ENCODE measurements around the gene CAMK1. TPM values are rescaled to one million over a fixed set of nuclear protein-coding genes. Genes with fewer than 3 reads are reported as not detected.

CAMK1 gene
- total and polyA plus RNA-seq, 2 experiments from 2014 or later, result 20.4 to 23.7 TPM

- no peak for DNase-seq (ENCODE audit: low read depth in 1 of 2, low spot score in 1 of 2)
- Histone ChIP-seq H3K36me3 (peaks cover 70% of the 10 kb centered on the region), H3K27me3 (no peaks in the 10 kb centered on the region), H3K9me3 (ENCODE audit: low read depth) (no peaks in the 10 kb centered on the region), H3K4me1 (ENCODE audit: low read depth) (no peaks in the 10 kb centered on the region), H3K27ac (no peak overlapping the region), H3K4me3 (no peak overlapping the region)
- TF ChIP-seq, protein P1, sequence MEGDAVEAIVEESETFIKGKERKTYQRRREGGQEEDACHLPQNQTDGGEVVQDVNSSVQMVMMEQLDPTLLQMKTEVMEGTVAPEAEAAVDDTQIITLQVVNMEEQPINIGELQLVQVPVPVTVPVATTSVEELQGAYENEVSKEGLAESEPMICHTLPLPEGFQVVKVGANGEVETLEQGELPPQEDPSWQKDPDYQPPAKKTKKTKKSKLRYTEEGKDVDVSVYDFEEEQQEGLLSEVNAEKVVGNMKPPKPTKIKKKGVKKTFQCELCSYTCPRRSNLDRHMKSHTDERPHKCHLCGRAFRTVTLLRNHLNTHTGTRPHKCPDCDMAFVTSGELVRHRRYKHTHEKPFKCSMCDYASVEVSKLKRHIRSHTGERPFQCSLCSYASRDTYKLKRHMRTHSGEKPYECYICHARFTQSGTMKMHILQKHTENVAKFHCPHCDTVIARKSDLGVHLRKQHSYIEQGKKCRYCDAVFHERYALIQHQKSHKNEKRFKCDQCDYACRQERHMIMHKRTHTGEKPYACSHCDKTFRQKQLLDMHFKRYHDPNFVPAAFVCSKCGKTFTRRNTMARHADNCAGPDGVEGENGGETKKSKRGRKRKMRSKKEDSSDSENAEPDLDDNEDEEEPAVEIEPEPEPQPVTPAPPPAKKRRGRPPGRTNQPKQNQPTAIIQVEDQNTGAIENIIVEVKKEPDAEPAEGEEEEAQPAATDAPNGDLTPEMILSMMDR (IDR thresholded peaks at IDR 0.05; ENCODE audit: low read depth, low read length), result peak; percentile 30
These were observed 30.8 kb upstream of the CAMK1 start for GRCh38 chr3:9800529-9800928.

DNA sequence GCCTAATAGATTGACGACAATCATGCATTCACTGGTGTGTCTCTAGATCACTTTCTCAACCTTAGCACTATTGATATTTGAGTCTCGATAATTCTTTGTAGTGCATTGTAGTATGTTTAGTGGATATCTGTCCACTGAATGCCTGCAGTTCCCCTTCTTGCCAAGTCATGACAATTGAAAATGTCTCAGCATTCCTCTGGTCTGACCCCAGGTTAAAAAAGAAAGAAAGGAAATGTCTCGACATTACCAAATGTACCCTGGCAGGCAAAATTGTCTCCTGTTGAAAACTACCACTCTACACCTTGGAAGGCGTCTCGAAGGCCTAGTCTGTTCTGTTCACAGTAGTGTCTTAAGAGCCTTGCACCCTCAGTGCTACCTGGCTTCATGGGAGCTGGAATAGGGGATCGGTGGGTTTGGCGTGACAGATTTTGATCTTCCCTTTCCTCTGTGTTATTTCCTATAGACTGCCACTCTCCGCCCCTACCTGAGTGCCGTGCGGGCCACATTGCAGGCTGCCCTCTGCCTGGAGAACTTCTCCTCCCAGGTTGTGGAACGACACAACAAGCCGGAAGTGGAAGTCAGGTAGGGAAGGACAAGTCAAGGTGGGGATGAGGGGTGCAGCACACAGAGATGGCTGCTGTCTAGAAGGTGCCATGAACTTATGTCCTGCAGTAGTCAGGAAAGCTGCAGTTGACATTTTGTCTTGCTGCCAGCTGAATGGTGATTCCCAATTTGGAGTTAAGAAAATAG, 27.6 kb upstream of the CAMK1 start:
- no peak for DNase-seq (ENCODE audit: low read depth in 1 of 2, low spot score in 1 of 2)
- H3K4me1 ChIP-seq (ENCODE audit: low read depth), result peaks cover 8% of the 10 kb centered on the region
- no peak overlapping the region for H3K27ac ChIP-seq
- H3K9me3 ChIP-seq (ENCODE audit: low read depth), result no peaks in the 10 kb centered on the region
- TF ChIP-seq, protein P1 (IDR thresholded peaks at IDR 0.05; ENCODE audit: low read depth, low read length), result no peak
- peaks cover 43% of the 10 kb centered on the region for H3K36me3 ChIP-seq
- H3K4me3 ChIP-seq, result no peak overlapping the region
- no peaks in the 10 kb centered on the region for H3K27me3 ChIP-seq

GRCh38 chr3:9795207-9795606, 25.5 kb upstream of the CAMK1 start:
- H3K27ac ChIP-seq, result no peak overlapping the region
- DNase-seq (ENCODE audit: low read depth in 1 of 2, low spot score in 1 of 2), result no peak
- TF ChIP-seq, protein P1 (IDR thresholded peaks at IDR 0.05; ENCODE audit: low read depth, low read length), result no peak
- no peaks in the 10 kb centered on the region for H3K27me3 ChIP-seq
- H3K4me1 ChIP-seq (ENCODE audit: low read depth), result peaks cover 13% of the 10 kb centered on the region
- no peaks in the 10 kb centered on the region for H3K9me3 ChIP-seq (ENCODE audit: low read depth)
- H3K36me3 ChIP-seq, result peaks cover 28% of the 10 kb centered on the region
- no peak overlapping the region for H3K4me3 ChIP-seq

DNA sequence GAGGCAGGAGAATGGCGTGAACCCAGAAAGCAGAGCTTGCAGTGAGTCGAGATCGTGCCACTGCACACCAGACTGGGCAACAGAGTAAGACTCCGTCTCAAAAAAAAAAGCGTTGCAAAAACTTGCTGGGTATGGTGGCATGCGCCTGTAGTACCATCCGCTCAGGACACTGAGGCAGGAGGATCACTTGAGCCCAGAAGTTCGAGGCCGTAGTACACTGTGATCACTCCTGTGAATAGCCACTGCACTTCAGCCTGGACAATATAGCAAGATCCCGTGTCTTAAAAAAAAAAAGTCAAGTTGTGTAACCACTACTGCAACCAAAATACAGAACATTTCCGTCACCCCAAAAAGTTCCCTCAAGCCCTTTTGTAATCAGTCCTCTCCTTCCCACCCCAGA, 24.7 kb upstream of the CAMK1 start:
- Histone ChIP-seq H3K9me3 (ENCODE audit: low read depth) (no peaks in the 10 kb centered on the region), H3K36me3 (peaks cover 20% of the 10 kb centered on the region), H3K4me3 (no peak overlapping the region), H3K27me3 (no peaks in the 10 kb centered on the region), H3K4me1 (ENCODE audit: low read depth) (peaks cover 13% of the 10 kb centered on the region), H3K27ac (peak overlapping the region; percentile 100)
- no peak for DNase-seq (ENCODE audit: low read depth in 1 of 2, low spot score in 1 of 2)
- TF ChIP-seq, protein P1 (IDR thresholded peaks at IDR 0.05; ENCODE audit: low read depth, low read length), result no peak

- Histone ChIP-seq H3K4me1 (ENCODE audit: low read depth) (peaks cover 13% of the 10 kb centered on the region), H3K36me3 (peaks cover 11% of the 10 kb centered on the region), H3K27ac (peak overlapping the region; percentile 100), H3K27me3 (no peaks in the 10 kb centered on the region), H3K4me3 (peak overlapping the region; percentile 87), H3K9me3 (ENCODE audit: low read depth) (no peaks in the 10 kb centered on the region)
- DNase-seq (ENCODE audit: low read depth in 1 of 2, low spot score in 1 of 2), result peak; percentile 36 to 57
- TF ChIP-seq, protein P1 (IDR thresholded peaks at IDR 0.05; ENCODE audit: low read depth, low read length), result no peak
These were observed 23.5 kb upstream of the CAMK1 start for GRCh38 chr3:9793161-9793781.

All from cardiac muscle cell (in vitro differentiated cells and primary cell).